Measurements from ENCODE around the gene ROS1. TPM values are rescaled to one million over a fixed set of nuclear protein-coding genes. Genes with fewer than 3 reads are reported as not detected.
"Not testable (repeated sequence)": the region's sequence is repeated elsewhere in the genome, so short reads cannot be mapped to it uniquely, and the experiment has no call there.

The ROS1 gene
- polyA plus RNA-seq, 2 donors = not detected

GRCh38 chr6:117253785-117254184, 172.0 kb downstream of the ROS1 start:
- no peaks in the 10 kb centered on the region for H3K36me3 ChIP-seq (ENCODE audit: control insufficient read depth in 2 of 2, insufficient read depth in 2 of 2, low read length in 1 of 2)
- no peak overlapping the region for H3K27ac ChIP-seq (ENCODE audit: low read depth in 2 of 2, low read length in 1 of 2)
- WGBS, 2 donors = 81 to 83% methylated on average over 2 of the region's 2 CpGs
- H3K27me3 ChIP-seq (ENCODE audit: control insufficient read depth in 1 of 2, insufficient read depth in 2 of 2, low read length in 2 of 2) = no peaks in the 10 kb centered on the region
- no peak overlapping the region for H3K4me3 ChIP-seq (ENCODE audit: low read depth in 1 of 2, low read length in 2 of 2)
- no peaks in the 10 kb centered on the region for H3K4me1 ChIP-seq (ENCODE audit: control insufficient read depth in 2 of 2, insufficient read depth in 2 of 2, low read length in 1 of 2)
- no peaks in the 10 kb centered on the region for H3K9me3 ChIP-seq (ENCODE audit: control insufficient read depth in 2 of 2, insufficient read depth in 1 of 2, low read depth in 1 of 2, low read length in 1 of 2)

GRCh38 chr6:117244979-117245378, 180.8 kb downstream of the ROS1 start:
- H3K27me3 ChIP-seq (ENCODE audit: control insufficient read depth in 1 of 2, insufficient read depth in 2 of 2, low read length in 2 of 2); H3K4me3 ChIP-seq (ENCODE audit: low read depth in 1 of 2, low read length in 2 of 2); H3K27ac ChIP-seq (ENCODE audit: low read depth in 2 of 2, low read length in 1 of 2); H3K9me3 ChIP-seq (ENCODE audit: control insufficient read depth in 2 of 2, insufficient read depth in 1 of 2, low read depth in 1 of 2, low read length in 1 of 2); H3K4me1 ChIP-seq (ENCODE audit: control insufficient read depth in 2 of 2, insufficient read depth in 2 of 2, low read length in 1 of 2); H3K36me3 ChIP-seq (ENCODE audit: control insufficient read depth in 2 of 2, insufficient read depth in 2 of 2, low read length in 1 of 2): not testable (repeated sequence)
- 79 to 85% methylated on average over 17 to 19 of the region's 20 CpGs for WGBS, 2 donors

GRCh38 chr6:117244571-117244970, 181.2 kb downstream of the ROS1 start:
- not testable (repeated sequence) for H3K4me1 ChIP-seq (ENCODE audit: control insufficient read depth in 2 of 2, insufficient read depth in 2 of 2, low read length in 1 of 2); H3K9me3 ChIP-seq (ENCODE audit: control insufficient read depth in 2 of 2, insufficient read depth in 1 of 2, low read depth in 1 of 2, low read length in 1 of 2); H3K4me3 ChIP-seq (ENCODE audit: low read depth in 1 of 2, low read length in 2 of 2); H3K27ac ChIP-seq (ENCODE audit: low read depth in 2 of 2, low read length in 1 of 2); H3K27me3 ChIP-seq (ENCODE audit: control insufficient read depth in 1 of 2, insufficient read depth in 2 of 2, low read length in 2 of 2); H3K36me3 ChIP-seq (ENCODE audit: control insufficient read depth in 2 of 2, insufficient read depth in 2 of 2, low read length in 1 of 2)
- WGBS, 2 donors = 73 to 80% methylated on average over 7 to 12 of the region's 13 CpGs

Other genes starting within 250 kb of the ROS1 start
- under 1 TPM; 0.04 TPM for gene VGLL2, start 160.4 kb downstream of the ROS1 start, polyA plus RNA-seq
- 1 to 10 TPM; 3.8 TPM for gene DCBLD1, start 56.7 kb upstream of the ROS1 start, polyA plus RNA-seq
- 10 to 100 TPM in 1 of 2 donors, 1 to 10 TPM in 1; 8.6 to 12.1 TPM for gene GOPC, start 176.6 kb upstream of the ROS1 start, polyA plus RNA-seq
- gene NUS1, start 249.5 kb upstream of the ROS1 start, polyA plus RNA-seq = 10 to 100 TPM in 1 of 2 donors, 1 to 10 TPM in 1; 9.2 to 13.3 TPM

All from esophagus (tissue), 2 donors.